ENCODE measurements around the gene CLEC16A.

Gene CLEC16A, protein sequence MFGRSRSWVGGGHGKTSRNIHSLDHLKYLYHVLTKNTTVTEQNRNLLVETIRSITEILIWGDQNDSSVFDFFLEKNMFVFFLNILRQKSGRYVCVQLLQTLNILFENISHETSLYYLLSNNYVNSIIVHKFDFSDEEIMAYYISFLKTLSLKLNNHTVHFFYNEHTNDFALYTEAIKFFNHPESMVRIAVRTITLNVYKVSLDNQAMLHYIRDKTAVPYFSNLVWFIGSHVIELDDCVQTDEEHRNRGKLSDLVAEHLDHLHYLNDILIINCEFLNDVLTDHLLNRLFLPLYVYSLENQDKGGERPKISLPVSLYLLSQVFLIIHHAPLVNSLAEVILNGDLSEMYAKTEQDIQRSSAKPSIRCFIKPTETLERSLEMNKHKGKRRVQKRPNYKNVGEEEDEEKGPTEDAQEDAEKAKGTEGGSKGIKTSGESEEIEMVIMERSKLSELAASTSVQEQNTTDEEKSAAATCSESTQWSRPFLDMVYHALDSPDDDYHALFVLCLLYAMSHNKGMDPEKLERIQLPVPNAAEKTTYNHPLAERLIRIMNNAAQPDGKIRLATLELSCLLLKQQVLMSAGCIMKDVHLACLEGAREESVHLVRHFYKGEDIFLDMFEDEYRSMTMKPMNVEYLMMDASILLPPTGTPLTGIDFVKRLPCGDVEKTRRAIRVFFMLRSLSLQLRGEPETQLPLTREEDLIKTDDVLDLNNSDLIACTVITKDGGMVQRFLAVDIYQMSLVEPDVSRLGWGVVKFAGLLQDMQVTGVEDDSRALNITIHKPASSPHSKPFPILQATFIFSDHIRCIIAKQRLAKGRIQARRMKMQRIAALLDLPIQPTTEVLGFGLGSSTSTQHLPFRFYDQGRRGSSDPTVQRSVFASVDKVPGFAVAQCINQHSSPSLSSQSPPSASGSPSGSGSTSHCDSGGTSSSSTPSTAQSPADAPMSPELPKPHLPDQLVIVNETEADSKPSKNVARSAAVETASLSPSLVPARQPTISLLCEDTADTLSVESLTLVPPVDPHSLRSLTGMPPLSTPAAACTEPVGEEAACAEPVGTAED

DNA sequence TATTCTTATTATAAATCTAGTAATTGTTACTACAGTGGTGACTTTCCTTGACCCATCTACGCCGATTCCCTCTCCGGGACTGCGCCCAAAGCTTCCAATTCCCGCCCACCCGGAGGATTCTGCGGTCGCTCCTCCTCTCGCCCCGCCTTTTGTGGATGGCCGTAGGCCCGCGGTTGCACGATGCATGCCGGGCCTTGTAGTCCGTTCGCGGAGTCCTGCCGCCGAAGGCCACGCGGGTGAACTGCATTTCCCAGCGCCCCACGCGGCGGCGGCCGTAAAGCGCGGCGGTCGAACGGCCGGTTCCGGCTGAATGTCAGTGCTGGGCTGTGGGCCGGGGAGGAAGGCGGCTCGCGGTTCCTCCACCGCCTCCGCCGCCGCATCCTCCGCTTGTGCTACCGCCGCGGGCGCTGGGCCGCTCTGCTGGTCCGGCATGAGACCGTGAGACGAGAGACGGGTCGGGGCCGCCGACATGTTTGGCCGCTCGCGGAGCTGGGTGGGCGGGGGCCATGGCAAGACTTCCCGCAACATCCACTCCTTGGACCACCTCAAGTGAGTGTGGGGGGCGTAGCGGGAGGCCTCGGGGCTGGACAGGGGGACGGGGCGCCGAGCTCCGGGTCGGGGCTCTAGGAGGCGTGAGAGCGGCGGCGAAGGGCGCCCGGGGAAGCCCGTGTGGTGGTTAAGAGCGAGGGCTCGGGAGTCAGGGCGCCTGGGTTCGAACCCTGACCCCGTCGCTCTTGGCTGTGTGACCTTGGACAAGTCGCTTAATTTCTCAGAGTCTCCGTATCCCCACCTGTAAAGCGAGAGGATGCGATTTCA is at the start of gene CLEC16A:
CLEC16A (plus strand) TSS at position 316 of the 816 bp plus-strand sequence; CDS start at position 470, 154 bp downstream.
- peak within 1 kb of the TSS; percentile 57 for H3K4me3 ChIP-seq (ENCODE audit: low read depth, low read length)
- peak; percentile 92 for DNase-seq (ENCODE audit: low read depth)
- TF ChIP-seq, protein P1, sequence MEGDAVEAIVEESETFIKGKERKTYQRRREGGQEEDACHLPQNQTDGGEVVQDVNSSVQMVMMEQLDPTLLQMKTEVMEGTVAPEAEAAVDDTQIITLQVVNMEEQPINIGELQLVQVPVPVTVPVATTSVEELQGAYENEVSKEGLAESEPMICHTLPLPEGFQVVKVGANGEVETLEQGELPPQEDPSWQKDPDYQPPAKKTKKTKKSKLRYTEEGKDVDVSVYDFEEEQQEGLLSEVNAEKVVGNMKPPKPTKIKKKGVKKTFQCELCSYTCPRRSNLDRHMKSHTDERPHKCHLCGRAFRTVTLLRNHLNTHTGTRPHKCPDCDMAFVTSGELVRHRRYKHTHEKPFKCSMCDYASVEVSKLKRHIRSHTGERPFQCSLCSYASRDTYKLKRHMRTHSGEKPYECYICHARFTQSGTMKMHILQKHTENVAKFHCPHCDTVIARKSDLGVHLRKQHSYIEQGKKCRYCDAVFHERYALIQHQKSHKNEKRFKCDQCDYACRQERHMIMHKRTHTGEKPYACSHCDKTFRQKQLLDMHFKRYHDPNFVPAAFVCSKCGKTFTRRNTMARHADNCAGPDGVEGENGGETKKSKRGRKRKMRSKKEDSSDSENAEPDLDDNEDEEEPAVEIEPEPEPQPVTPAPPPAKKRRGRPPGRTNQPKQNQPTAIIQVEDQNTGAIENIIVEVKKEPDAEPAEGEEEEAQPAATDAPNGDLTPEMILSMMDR (IDR thresholded peaks at IDR 0.05; ENCODE audit: low read depth, low read length, missing control alignments), result no peak
- in situ Hi-C loops (cut with HindIII; ENCODE audit: low sequenced_read_pairs), result no loop called here

DNA sequence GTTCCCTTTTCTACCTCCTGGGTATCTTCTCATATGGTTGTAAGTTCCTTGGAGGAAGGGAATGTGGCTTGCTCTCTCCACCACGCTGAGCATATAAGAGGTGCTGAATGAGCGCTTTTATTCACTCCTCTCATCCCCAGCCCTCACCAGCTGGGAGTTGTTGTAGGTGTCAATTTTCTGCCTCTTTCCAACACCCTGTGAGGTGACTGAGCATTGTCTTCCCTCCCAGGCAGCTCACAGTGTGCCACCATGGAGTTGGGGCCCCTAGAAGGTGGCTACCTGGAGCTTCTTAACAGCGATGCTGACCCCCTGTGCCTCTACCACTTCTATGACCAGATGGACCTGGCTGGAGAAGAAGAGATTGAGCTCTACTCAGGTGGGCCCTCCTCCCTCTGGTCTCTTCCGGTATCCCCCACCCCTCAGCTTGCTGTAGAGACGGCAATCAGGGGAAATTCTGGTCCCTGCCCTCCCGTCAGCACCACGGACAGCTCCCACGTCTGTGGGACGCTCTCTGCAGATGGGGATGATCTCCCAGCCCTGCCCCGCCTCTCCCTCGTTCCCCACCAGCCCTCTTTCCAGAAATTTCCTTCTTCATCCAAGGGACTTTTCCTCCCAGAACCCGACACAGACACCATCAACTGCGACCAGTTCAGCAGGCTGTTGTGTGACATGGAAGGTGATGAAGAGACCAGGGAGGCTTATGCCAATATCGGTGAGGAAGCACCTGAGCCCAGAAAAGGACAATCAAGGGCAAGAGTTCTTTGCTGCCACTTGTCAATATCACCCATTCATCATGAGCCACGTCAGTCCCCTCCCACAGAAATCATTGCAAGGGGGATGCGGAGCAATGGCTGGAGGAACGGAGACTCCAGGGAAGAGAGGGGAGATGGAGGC is 49.1 kb upstream of the CLEC16A start:
- H3K4me3 ChIP-seq (ENCODE audit: low read depth, low read length), result no peak overlapping the region
- peak; percentile 16 for DNase-seq (ENCODE audit: low read depth)
- in situ Hi-C loops (cut with HindIII; ENCODE audit: low sequenced_read_pairs), result no loop called here
- TF ChIP-seq, protein P1 (IDR thresholded peaks at IDR 0.05; ENCODE audit: low read depth, low read length, missing control alignments), result no peak

DNA sequence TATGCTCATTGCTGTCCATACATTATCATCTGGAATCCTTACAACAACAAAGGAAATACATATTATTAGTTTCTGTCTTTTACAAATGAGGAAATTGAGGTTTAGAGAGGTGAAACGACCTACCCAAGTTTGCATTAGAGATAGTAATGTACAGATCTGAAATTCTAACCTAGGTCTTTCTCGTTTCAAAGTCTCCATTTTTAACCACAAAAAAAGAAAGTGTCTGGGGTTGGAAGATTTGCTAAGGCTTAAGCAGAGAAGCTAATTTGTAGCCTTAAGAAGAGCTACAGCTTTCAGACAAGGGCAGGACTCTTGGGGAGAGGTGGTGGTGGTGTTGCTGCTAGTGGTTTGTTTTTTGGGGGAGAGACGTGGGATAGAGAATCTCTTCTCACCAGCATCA is 48.2 kb upstream of the CLEC16A start:
- DNase-seq (ENCODE audit: low read depth), result no peak
- in situ Hi-C loops (cut with HindIII; ENCODE audit: low sequenced_read_pairs), result no loop called here
- TF ChIP-seq, protein P1 (IDR thresholded peaks at IDR 0.05; ENCODE audit: low read depth, low read length, missing control alignments), result no peak
- no peak overlapping the region for H3K4me3 ChIP-seq (ENCODE audit: low read depth, low read length)

DNA sequence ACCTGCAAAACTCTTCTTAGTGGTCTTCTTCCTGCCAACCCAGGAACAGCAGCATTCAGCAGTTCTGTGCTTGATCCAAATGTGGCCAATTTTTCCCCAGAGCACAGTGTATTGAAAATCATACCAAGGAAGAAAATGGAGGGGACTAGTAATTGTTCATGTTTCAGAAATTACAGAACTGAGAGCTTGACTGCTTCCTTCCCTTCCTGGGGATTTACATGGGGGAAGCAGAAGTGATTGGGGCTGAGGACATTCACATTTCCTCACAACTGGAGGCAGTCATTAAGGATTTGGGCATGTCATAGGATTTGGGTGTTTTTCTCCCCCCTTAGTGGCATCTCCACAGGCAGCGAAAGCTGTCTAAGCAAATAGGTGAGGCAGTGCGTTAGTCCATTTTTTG is 47.6 kb upstream of the CLEC16A start:
- in situ Hi-C loops (cut with HindIII; ENCODE audit: low sequenced_read_pairs), result no loop called here
- no peak for DNase-seq (ENCODE audit: low read depth)
- no peak overlapping the region for H3K4me3 ChIP-seq (ENCODE audit: low read depth, low read length)
- TF ChIP-seq, protein P1 (IDR thresholded peaks at IDR 0.05; ENCODE audit: low read depth, low read length, missing control alignments), result no peak

DNA sequence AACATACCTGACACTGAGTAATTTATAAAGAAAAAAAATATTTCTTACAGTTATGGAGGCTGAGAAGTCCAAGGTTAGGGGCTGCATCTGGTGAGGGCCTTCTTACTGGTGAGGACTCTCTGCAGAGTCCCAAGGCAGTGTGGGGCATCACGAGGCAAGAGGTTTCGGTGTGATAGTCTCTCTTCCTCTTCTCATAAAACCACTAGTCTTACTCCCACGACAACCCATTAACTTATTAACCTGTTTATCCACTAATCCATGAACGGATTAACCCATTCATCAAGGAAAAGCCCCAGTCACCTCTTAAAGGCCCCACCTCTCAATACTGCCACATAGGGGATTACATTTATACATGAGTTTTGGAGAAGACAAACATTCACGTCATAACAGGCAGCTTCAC is 47.2 kb upstream of the CLEC16A start:
- in situ Hi-C loops (cut with HindIII; ENCODE audit: low sequenced_read_pairs), result no loop called here
- TF ChIP-seq, protein P1 (IDR thresholded peaks at IDR 0.05; ENCODE audit: low read depth, low read length, missing control alignments), result no peak
- no peak for DNase-seq (ENCODE audit: low read depth)
- H3K4me3 ChIP-seq (ENCODE audit: low read depth, low read length), result no peak overlapping the region

Measured in astrocyte of the cerebellum (primary cell).